GM12801 (cell line): ENCODE data around the gene SOX9.

Experiments
- TF ChIP-seq, protein P1 (sequence below): IDR thresholded peaks from one replicate; pipeline ENCODE4 v1.5.1; 2011; ENCODE audit warnings: control low read depth; ENCODE audit not compliant: insufficient read length; ENCODE audit errors: extremely low read depth

The SOX9 gene

DNA sequence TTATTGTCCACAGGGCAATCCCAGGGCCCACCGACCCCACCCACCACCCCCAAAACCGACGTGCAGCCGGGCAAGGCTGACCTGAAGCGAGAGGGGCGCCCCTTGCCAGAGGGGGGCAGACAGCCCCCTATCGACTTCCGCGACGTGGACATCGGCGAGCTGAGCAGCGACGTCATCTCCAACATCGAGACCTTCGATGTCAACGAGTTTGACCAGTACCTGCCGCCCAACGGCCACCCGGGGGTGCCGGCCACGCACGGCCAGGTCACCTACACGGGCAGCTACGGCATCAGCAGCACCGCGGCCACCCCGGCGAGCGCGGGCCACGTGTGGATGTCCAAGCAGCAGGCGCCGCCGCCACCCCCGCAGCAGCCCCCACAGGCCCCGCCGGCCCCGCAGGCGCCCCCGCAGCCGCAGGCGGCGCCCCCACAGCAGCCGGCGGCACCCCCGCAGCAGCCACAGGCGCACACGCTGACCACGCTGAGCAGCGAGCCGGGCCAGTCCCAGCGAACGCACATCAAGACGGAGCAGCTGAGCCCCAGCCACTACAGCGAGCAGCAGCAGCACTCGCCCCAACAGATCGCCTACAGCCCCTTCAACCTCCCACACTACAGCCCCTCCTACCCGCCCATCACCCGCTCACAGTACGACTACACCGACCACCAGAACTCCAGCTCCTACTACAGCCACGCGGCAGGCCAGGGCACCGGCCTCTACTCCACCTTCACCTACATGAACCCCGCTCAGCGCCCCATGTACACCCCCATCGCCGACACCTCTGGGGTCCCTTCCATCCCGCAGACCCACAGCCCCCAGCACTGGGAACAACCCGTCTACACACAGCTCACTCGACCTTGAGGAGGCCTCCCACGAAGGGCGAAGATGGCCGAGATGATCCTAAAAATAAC, 3.0 kb downstream of the SOX9 start:
- TF ChIP-seq, protein P1, sequence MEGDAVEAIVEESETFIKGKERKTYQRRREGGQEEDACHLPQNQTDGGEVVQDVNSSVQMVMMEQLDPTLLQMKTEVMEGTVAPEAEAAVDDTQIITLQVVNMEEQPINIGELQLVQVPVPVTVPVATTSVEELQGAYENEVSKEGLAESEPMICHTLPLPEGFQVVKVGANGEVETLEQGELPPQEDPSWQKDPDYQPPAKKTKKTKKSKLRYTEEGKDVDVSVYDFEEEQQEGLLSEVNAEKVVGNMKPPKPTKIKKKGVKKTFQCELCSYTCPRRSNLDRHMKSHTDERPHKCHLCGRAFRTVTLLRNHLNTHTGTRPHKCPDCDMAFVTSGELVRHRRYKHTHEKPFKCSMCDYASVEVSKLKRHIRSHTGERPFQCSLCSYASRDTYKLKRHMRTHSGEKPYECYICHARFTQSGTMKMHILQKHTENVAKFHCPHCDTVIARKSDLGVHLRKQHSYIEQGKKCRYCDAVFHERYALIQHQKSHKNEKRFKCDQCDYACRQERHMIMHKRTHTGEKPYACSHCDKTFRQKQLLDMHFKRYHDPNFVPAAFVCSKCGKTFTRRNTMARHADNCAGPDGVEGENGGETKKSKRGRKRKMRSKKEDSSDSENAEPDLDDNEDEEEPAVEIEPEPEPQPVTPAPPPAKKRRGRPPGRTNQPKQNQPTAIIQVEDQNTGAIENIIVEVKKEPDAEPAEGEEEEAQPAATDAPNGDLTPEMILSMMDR = no peak

DNA sequence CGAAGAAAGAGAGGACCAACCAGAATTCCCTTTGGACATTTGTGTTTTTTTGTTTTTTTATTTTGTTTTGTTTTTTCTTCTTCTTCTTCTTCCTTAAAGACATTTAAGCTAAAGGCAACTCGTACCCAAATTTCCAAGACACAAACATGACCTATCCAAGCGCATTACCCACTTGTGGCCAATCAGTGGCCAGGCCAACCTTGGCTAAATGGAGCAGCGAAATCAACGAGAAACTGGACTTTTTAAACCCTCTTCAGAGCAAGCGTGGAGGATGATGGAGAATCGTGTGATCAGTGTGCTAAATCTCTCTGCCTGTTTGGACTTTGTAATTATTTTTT, 3.6 kb downstream of the SOX9 start:
- TF ChIP-seq, protein P1 = no peak

DNA sequence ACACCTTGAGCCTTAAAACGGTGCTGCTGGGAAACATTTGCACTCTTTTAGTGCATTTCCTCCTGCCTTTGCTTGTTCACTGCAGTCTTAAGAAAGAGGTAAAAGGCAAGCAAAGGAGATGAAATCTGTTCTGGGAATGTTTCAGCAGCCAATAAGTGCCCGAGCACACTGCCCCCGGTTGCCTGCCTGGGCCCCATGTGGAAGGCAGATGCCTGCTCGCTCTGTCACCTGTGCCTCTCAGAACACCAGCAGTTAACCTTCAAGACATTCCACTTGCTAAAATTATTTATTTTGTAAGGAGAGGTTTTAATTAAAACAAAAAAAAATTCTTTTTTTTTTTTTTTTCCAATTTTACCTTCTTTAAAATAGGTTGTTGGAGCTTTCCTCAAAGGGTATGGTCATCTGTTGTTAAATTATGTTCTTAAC, 4.4 kb downstream of the SOX9 start:
- TF ChIP-seq, protein P1 = no peak

- TF ChIP-seq, protein P1 = no peak
Observed at GRCh38 chr17:72125742-72126141, 4.9 kb downstream of the SOX9 start.

DNA sequence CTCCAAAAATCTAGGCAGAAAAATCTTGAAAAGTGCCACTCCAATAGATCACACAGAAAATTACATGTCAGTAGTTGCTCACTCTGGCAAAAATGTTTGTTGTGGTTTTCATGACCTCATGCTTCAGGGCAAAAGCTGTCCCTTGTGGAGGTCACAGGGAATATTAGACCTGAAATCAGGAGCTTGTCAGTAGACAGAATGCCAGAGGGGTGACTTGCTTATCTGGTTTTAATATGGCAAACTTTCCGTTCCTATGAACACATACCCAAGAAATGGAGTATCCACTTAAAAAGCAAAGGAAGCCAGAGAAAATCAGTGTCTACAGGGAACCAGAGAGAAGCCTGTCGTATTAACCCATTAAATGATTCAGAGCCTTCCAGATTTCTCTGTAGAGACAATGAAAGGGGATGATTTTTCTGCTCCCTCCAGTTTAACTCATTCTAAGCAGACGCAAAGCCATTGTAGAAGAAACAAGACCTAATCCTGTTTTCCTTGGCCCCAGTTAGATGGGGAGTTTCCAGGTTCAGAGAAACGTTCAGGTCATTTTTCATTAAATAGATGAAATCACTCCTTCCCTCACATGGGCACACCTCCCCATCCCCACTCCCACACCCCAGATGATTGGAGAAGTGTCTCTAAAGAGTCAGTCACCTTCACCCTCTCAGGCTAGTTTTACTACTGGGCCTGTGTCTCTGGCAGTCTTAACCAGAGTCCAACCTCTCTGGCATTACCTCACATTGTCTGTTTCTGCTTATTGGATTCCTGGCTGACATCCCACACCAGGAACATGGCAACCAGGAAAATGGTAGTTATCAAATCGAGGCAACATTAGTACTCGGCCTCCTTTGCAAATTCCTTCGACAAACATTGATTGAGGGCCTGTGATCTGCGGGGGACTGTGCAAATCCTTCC, 6.0 kb downstream of the SOX9 start:
- TF ChIP-seq, protein P1 = no peak

GRCh38 chr17:72128039-72128438, 7.2 kb downstream of the SOX9 start:
- TF ChIP-seq, protein P1 = no peak

GRCh38 chr17:72134608-72135394, 14.0 kb downstream of the SOX9 start:
- TF ChIP-seq, protein P1 = no peak
